Neural cell (in vitro differentiated cells): ENCODE results near the gene GZMA.

ENCODE experiments used
- CTCF ChIP-seq: fragments of 450-650 bp; IDR thresholded peaks from 2 replicates; pipeline ENCODE4 v1.5.1; 2014; ENCODE audit warnings: antibody characterized with exemption, mild to moderate bottlenecking, moderate library complexity; ENCODE audit not compliant: poor library complexity, severe bottlenecking
- EZH2 ChIP-seq: fragments of 200-600, 300-800 bp; shearing (Covaris generic), sonication (generic); IDR thresholded peaks from 2 replicates; pipeline ENCODE4 v1.6.1; 2014; ENCODE audit warnings: antibody characterized with exemption, low read length, borderline replicate concordance, mild to moderate bottlenecking; ENCODE audit not compliant: insufficient read depth, poor library complexity, severe bottlenecking
- MXI1 ChIP-seq: fragments of 450-650 bp; conservative IDR thresholded peaks from 2 replicates; pipeline ENCODE4 v1.6.1; 2014; ENCODE audit warnings: antibody characterized with exemption, mild to moderate bottlenecking; ENCODE audit not compliant: poor library complexity, severe bottlenecking
- POLR2AphosphoS5 ChIP-seq: IDR thresholded peaks from 2 replicates; pipeline ENCODE4 v1.6.1; 2012
- RAD21 ChIP-seq: fragments of 450-650 bp; conservative IDR thresholded peaks from 2 replicates; pipeline ENCODE4 v1.6.1; 2014; ENCODE audit warnings: antibody characterized with exemption, mild to moderate bottlenecking, moderate library complexity
- REST ChIP-seq: IDR thresholded peaks from 2 replicates; pipeline ENCODE4 v1.6.1; 2012; ENCODE audit warnings: borderline replicate concordance
- SMC3 ChIP-seq: fragments of 450-650 bp; conservative IDR thresholded peaks from 2 replicates; pipeline ENCODE4 v1.6.1; 2014; ENCODE audit warnings: antibody characterized with exemption, mild to moderate bottlenecking, moderate library complexity; ENCODE audit not compliant: poor library complexity

DNA sequence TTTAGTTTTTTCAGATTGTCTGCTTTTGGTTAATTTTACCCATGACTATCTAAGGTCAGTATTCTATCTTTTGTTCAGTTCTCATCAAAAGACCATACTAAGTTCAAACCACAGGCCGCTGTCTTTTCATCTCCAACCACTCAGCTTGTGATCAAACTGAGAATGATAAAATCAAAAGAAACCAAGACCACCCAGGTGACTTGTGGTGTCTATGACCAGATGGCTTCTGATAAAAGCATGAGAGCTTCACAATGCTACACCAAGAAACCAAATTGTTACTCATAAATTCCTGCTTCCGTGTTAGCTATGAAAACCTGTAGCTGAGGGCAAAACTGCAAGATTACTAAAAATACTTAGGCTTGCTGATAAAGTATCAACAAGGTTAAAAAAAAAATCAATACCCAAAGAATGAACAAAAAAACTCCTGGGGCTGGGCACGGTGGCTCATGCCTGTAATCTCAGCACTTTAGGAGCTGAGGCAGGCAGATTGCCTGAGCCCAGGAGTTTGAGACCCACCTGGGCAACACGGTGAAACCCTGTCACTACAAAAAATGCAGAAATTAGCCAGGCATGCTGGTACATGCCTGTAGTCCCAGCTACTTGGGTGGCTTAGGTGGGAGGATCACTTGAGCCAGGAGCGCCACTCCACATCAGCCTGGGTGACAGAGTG, 31.7 kb downstream of the GZMA start:
- TF ChIP-seq SMC3: no peak
- no peak for TF ChIP-seq CTCF
- TF ChIP-seq MXI1: no peak
- TF ChIP-seq POLR2AphosphoS5: no peak
- no peak for TF ChIP-seq REST
- no peak for TF ChIP-seq EZH2
- no peak for TF ChIP-seq RAD21
